ENCODE measurements around the gene TP53INP2. TPM values are rescaled to one million over a fixed set of nuclear protein-coding genes. Genes with fewer than 3 reads are reported as not detected.

The TP53INP2 gene
- total RNA-seq, 1 experiment from 2014 or later, result 7.1 TPM

DNA sequence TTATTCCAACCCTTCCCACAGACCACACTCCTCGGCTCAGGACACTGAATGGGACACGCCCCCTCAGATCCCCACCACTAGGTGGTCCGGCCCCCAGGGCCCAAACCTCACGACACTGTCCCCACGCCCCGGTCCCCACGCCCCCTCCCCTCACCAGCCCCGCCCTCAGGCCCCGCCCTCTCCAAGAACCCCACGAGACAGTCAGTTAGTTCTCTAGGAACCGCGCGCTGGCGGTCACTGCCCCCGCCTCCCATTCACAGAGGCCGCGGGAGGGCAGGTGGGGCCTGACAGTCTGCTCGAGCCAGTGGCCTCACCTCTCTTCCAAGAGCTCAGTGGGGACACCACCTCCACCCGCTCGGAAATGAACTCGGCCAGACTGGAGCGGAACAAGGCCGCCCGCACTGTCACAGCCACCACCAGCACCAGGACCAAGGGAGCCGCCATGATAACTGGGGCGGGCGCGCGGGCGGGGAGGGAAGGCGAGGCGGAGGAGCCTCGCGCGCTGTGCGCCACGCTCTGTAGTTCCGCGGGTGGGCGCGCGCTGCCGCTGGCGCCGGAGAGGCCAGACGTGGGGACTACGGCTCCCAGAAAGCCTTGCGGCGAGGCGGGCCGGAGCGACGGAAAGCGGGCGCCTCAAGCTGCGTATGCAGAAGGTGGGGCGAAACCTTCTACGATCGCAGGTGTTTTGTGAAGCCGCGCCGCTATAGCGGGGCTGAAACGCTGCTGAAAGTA lies 27.3 kb upstream of the TP53INP2 start, which contains the start of gene PIGU:
PIGU (minus strand) TSS at position 451 of the 732 bp plus-strand sequence; CDS start at position 444, 7 bp downstream.
- CTCF ChIA-PET, result no interaction called here
- H3K4me3 ChIP-seq (replicated peaks in 1 of 2; ENCODE audit: low read depth in 1 of 2, low read length in 2 of 2), result peak within 1 kb of the TSS; percentile 76 to 87
- H4K20me1 ChIP-seq (ENCODE audit: insufficient read depth), result no peaks in the 10 kb centered on the region
- H3K4me1 ChIP-seq (ENCODE audit: control insufficient read depth in 1 of 2, insufficient read depth in 2 of 2, low read length in 2 of 2), result peaks cover 7 to 12% of the 10 kb centered on the region in 2 experiments; a peak in 3 of 4 replicates
- peak; percentile 93 for ATAC-seq
- POLR2A ChIA-PET, result no interaction called here
- no TSS peak for BruUV-seq (replicated peaks)
- H3K79me2 ChIP-seq (ENCODE audit: insufficient read depth, low read length), result peaks cover 21% of the 10 kb centered on the region
- no peak within 1 kb of the TSS for H2AFZ ChIP-seq (ENCODE audit: low read depth, low read length, poor library complexity, severe bottlenecking)
- no peaks in the 10 kb centered on the region for H3K36me3 ChIP-seq (ENCODE audit: control insufficient read depth in 1 of 2, insufficient read depth in 2 of 2, low read length in 2 of 2)
- H3K9me3 ChIP-seq (ENCODE audit: control insufficient read depth in 1 of 2, insufficient read depth in 1 of 2, low read depth in 1 of 2, low read length in 2 of 2), result no peaks in the 10 kb centered on the region
- intact Hi-C loops (cut with micrococcal nuclease), result no loop called here
- RAD21 ChIA-PET (ENCODE audit: low non-redundant PET in 1 of 2, low total read pairs in 2 of 2, uncharacterized antibody in 2 of 2, unreplicated experiment in 2 of 2), result no interaction called here
- H3K27me3 ChIP-seq (ENCODE audit: insufficient read depth, low read length), result no peaks in the 10 kb centered on the region
- H3K27ac ChIP-seq (ENCODE audit: low read depth, low read length), result peak within 1 kb of the TSS; percentile 83
- H3K9ac ChIP-seq (ENCODE audit: low read length), result peak within 1 kb of the TSS; percentile 75
- peak within 1 kb of the TSS; percentile 89 for H3K4me2 ChIP-seq (ENCODE audit: low read length)
- H3K9me2 ChIP-seq (ENCODE audit: insufficient read depth), result no peaks in the 10 kb centered on the region
- DNase-seq (ENCODE audit: low read depth, low spot score), result peak; percentile 91
- TF ChIP-seq RAD21 (IDR thresholded peaks at IDR 0.05; ENCODE audit: low read depth) (no peak), SIN3A (IDR thresholded peaks at IDR 0.05; ENCODE audit: low read depth) (no peak; the same call in 1 of the 2 replicates), FOSL1 (IDR thresholded peaks at IDR 0.05; ENCODE audit: low read depth) (no peak), ZNF274 (IDR thresholded peaks at IDR 0.05; ENCODE audit: low read depth, low read length) (no peak), SRF (IDR thresholded peaks at IDR 0.05; ENCODE audit: low read depth) (peak; percentile 94), ELF1 (IDR thresholded peaks at IDR 0.05; ENCODE audit: borderline replicate concordance, low read depth) (peak; percentile 52), EZH2 (IDR thresholded peaks at IDR 0.05) (no peak), YY1 (IDR thresholded peaks at IDR 0.05; ENCODE audit: extremely low read depth, insufficient replicate concordance, low read depth, low read length) (peak; percentile 95), ZBTB33 (IDR thresholded peaks at IDR 0.05; ENCODE audit: extremely low read depth, insufficient replicate concordance, low read length) (no peak), ZFX (IDR thresholded peaks at IDR 0.05) (peak; percentile 85; the same call in 1 of the 2 replicates), ATF3 (IDR thresholded peaks at IDR 0.05) (no peak), POLR2AphosphoS5 (IDR thresholded peaks at IDR 0.05; ENCODE audit: low read depth, low read length) (peak; percentile 91), CEBPB (IDR thresholded peaks at IDR 0.05; ENCODE audit: low read depth) (no peak), TCF7L2 (IDR thresholded peaks at IDR 0.05; ENCODE audit: borderline replicate concordance, extremely low read depth, insufficient read depth, insufficient read length) (peak; percentile 56), EGR1 (IDR thresholded peaks at IDR 0.05; ENCODE audit: low read depth) (peak; percentile 78), CBX3 (IDR thresholded peaks at IDR 0.05; ENCODE audit: low read depth) (peak; percentile 39; the same call in 1 of the 2 replicates), EZH2phosphoT487 (IDR thresholded peaks at IDR 0.05; ENCODE audit: borderline replicate concordance) (no peak)
- TF ChIP-seq, protein P1, sequence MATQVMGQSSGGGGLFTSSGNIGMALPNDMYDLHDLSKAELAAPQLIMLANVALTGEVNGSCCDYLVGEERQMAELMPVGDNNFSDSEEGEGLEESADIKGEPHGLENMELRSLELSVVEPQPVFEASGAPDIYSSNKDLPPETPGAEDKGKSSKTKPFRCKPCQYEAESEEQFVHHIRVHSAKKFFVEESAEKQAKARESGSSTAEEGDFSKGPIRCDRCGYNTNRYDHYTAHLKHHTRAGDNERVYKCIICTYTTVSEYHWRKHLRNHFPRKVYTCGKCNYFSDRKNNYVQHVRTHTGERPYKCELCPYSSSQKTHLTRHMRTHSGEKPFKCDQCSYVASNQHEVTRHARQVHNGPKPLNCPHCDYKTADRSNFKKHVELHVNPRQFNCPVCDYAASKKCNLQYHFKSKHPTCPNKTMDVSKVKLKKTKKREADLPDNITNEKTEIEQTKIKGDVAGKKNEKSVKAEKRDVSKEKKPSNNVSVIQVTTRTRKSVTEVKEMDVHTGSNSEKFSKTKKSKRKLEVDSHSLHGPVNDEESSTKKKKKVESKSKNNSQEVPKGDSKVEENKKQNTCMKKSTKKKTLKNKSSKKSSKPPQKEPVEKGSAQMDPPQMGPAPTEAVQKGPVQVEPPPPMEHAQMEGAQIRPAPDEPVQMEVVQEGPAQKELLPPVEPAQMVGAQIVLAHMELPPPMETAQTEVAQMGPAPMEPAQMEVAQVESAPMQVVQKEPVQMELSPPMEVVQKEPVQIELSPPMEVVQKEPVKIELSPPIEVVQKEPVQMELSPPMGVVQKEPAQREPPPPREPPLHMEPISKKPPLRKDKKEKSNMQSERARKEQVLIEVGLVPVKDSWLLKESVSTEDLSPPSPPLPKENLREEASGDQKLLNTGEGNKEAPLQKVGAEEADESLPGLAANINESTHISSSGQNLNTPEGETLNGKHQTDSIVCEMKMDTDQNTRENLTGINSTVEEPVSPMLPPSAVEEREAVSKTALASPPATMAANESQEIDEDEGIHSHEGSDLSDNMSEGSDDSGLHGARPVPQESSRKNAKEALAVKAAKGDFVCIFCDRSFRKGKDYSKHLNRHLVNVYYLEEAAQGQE (IDR thresholded peaks at IDR 0.05; ENCODE audit: low read depth), result no peak
- TF ChIP-seq, protein P2, sequence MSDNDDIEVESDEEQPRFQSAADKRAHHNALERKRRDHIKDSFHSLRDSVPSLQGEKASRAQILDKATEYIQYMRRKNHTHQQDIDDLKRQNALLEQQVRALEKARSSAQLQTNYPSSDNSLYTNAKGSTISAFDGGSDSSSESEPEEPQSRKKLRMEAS (IDR thresholded peaks at IDR 0.05), result peak; percentile 88

Measured in HCT116 (cell line).